ENCODE measurements around the gene ABCA10.

Gene ABCA10

GRCh38 chr17:69144331-69145255 lies 84.0 kb downstream of the ABCA10 start:
- no peak for TF ChIP-seq CTCF (conservative IDR thresholded peaks at IDR 0.05; ENCODE audit: low read depth, low read length)
- DNase-seq (ENCODE audit: low read depth) = no peak
- no peak overlapping the region for H3K4me3 ChIP-seq (ENCODE audit: low read length)

DNA sequence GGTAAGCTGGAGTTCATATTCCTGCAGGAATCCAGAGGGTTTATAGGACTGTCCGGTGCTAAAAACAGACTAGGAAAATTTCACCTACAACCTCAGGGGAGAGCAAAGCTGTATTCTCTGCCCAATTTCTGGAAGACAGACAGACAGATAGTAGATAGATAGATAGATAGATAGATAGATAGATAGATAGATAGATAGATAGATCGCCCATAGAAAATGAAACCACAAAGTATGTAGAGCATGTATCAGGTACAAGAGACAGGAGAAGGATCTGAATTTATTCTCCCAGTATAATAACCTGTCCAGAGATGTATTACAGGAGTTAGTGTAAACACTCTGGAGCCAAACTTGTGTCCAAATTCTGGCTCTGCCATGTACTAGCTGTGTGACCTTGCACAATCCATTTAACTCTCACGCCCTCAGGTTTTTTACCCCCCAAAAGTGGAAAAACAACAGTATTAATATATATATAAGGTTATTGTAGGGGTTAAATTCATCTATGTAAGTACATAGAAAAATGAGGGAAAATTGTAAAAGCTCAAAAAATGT lies 84.9 kb downstream of the ABCA10 start:
- no peak for DNase-seq (ENCODE audit: low read depth)
- no peak overlapping the region for H3K4me3 ChIP-seq (ENCODE audit: low read length)
- no peak for TF ChIP-seq CTCF (conservative IDR thresholded peaks at IDR 0.05; ENCODE audit: low read depth, low read length)

- no peak for DNase-seq (ENCODE audit: low read depth)
- no peak overlapping the region for H3K4me3 ChIP-seq (ENCODE audit: low read length)
Measured at GRCh38 chr17:69143151-69143550, 85.5 kb downstream of the ABCA10 start.

GRCh38 chr17:69142175-69142802 lies 86.3 kb downstream of the ABCA10 start:
- H3K4me3 ChIP-seq (ENCODE audit: low read length) = no peak overlapping the region
- DNase-seq (ENCODE audit: low read depth) = no peak
- TF ChIP-seq CTCF (conservative IDR thresholded peaks at IDR 0.05; ENCODE audit: low read depth, low read length) = no peak

More at GRCh38 chr17:69143151-69143550, 85.5 kb downstream of the ABCA10 start:
- TF ChIP-seq CTCF (conservative IDR thresholded peaks at IDR 0.05; ENCODE audit: low read depth, low read length) = no peak

GRCh38 chr17:69141431-69142174 lies 87.0 kb downstream of the ABCA10 start, which contains the start of gene ABCA6:
Gene ABCA6 (minus strand): TSS chr17:69141895. CDS start chr17:69140703, 1,192 bp downstream.
- no peak for DNase-seq (ENCODE audit: low read depth)
- TF ChIP-seq CTCF (conservative IDR thresholded peaks at IDR 0.05; ENCODE audit: low read depth, low read length) = no peak
- no peak within 1 kb of the TSS for H3K4me3 ChIP-seq (ENCODE audit: low read length)

GRCh38 chr17:69134112-69134511 lies 94.5 kb downstream of the ABCA10 start:
- no peak overlapping the region for H3K4me3 ChIP-seq (ENCODE audit: low read length)
- TF ChIP-seq CTCF (conservative IDR thresholded peaks at IDR 0.05; ENCODE audit: low read depth, low read length) = no peak
- no peak for DNase-seq (ENCODE audit: low read depth)
